ENCODE results near the gene PARM1.

The PARM1 gene

DNA sequence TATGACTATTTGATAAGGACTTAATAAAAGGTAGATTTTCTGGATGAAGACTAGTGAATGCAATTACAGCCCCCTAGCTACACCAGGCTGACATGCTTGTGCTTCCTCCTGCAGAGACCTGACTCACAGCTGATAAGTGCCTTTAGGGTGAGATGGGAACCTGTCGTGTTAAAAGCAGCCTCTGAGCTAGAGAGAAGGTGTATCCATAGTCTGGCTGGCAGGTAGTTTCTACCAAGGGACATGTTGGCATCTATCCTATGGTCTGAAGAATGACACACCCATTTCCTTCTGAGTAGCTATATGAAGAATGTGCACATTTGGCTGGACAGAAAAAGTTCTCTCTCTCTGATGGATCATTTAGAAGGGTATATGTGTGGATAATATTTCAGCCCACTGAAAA is 64.1 kb downstream of the PARM1 start:
- no peak for DNase-seq

- DNase-seq, result no peak
These were observed 65.2 kb downstream of the PARM1 start for GRCh38 chr4:74997948-74998729.

- no peak for DNase-seq
These were observed 66.9 kb downstream of the PARM1 start for GRCh38 chr4:74999714-75000309.

GRCh38 chr4:75001871-75002270 is 69.0 kb downstream of the PARM1 start:
- no peak for DNase-seq

DNA sequence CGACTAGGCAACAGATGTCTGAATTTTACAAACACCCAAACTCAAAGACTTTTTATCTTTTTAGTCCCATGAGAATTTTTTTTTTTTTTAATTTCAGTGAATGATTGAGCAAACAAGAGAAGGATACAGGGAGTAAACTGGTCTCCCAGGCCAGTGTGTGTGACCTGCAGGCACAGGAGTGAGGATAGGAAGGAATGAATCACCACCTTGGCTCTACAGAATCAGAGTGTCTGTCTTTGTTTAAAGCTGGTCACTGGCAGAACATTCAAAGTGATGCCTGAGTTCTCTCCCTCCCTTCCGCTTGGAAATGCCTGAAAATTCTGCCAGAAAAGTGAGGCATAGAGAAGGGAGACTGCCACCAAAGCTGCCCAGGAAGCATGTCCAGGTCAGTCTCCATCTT is 69.5 kb downstream of the PARM1 start:
- no peak for DNase-seq

DNA sequence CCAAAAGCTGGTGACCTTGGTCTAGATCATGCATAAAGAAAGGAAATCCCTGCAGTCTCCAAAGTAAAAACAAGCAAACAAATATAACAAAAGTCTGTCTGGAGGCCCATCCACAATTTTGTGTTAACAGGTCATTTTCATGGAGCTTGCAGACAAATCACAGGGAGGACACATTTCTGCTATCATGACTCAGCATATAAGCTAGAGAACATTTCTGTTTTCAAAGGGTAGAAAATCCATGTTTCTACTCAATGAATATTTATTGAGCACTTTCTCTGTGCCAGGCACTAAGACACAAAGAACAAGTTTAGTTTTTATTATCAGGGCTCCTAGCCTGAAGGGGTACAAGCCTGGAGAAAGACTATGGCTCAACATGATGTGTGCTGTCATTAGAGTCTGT is 71.1 kb downstream of the PARM1 start:
- no peak for DNase-seq

GRCh38 chr4:75004755-75005668 is 72.1 kb downstream of the PARM1 start:
- no peak for DNase-seq

- no peak for DNase-seq
These were observed 72.8 kb downstream of the PARM1 start for GRCh38 chr4:75005727-75006126.

- no peak for DNase-seq
These were observed 75.0 kb downstream of the PARM1 start for GRCh38 chr4:75007891-75008290.

DNA sequence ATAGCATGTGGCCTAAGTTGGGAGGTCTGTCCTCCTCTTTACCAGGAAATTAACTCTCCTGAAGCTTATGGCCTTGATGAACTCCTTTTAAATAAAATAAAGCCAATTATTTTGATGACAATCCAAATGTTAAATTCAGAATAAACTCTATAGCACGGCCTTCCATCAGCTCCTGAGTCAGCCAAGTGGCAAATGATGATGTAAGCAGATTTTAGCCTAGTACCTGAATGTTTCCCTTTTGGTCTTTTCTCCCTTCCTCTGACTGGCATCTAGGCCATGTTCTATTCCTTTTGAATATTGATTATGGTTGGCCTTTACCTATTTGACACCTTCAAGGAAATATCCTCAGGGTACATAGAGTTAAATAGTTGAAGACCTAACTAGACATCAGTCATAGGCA is 76.2 kb downstream of the PARM1 start:
- no peak for DNase-seq

GRCh38 chr4:75011131-75011795 is 78.3 kb downstream of the PARM1 start:
- no peak for DNase-seq

DNA sequence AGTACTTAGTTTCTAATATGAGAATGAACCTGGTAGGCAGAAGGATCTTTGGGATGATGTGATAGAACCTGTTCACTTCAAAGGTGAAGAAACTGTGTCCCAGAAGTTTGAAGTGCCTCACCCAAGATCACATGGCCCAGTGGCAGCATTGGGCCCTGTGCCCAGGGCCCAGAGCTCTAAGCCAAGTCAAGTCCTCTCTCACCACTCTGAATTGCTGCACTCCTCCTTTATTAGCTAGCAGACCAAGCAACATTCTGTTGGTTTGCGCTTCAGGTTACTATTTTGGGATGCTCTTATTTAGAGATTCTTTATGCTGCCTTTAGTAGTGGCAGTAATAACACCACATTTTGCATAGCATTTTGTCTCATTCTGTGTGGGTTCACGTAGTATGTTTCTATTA is 82.7 kb downstream of the PARM1 start:
- DNase-seq, result no peak

DNA sequence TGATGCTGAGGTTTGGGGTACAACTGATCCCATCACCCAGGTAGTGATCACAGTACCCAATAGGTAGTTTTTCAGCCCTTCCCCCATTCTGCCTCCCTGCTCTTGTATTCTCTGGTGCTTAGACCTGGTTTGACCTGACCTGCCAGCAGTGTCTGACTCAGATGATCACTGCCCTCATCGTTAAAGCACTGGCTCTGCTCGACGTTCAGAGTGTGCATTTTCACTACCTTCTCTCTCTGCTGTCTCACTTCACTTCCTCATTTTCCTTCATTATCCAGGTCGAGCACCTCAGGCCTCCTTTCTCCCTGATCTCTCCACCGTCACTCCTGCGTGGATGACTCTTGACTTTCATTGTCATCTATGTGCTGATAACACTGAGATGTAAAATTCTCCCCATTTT is 83.6 kb downstream of the PARM1 start:
- DNase-seq, result no peak

GRCh38 chr4:75018811-75019479 is 86.0 kb downstream of the PARM1 start:
- no peak for DNase-seq

- no peak for DNase-seq
These were observed 92.5 kb downstream of the PARM1 start for GRCh38 chr4:75025431-75025830.

- DNase-seq, result no peak
These were observed 95.4 kb downstream of the PARM1 start for GRCh38 chr4:75028196-75028854.

DNA sequence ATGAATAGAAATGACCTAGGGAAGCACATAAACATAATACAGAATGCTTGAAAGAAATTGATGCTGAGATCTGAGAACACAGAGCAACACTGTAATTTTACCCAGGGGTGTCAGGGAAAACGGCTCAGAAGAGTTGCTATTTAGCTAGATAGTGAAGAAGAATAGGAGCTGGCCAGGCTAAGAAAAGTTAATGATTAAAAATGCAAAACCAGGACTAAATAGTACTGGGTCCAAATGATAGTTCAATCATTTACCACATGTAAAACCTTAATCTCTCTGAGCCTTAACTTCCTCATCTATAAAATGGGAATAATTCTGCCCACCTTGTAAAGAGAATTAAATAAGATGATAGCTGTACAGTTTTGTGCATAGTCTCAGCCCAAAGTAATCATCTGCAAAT is 97.1 kb downstream of the PARM1 start:
- no peak for DNase-seq

DNA sequence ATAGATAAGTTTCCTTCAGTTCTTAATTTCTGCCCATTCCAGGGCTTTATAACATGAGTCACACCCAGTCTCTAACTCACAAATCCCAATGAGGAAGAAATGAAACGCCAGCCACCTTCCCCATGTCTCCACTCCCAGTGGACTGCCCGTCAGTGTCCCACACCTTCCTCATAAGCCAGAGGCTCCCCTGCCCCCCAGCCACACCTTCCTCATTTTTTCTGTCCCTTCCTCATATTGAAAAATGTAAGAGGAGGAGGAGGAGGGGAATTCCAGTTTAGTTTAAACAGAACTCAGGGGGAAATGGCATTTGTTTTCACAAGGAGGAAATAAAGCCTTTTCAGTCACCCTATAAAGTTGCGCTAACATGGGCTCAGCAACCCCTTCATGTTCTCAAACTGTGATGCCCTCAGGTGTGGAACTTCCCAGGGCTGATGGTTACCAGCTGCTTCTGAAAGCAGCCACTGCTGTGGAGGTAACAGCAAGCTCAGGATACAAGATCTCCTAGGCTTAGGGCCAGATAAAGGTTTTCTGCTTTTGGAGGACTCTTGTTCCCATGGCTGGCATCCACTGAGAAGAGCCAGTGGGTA is 97.8 kb downstream of the PARM1 start:
- no peak for DNase-seq

DNA sequence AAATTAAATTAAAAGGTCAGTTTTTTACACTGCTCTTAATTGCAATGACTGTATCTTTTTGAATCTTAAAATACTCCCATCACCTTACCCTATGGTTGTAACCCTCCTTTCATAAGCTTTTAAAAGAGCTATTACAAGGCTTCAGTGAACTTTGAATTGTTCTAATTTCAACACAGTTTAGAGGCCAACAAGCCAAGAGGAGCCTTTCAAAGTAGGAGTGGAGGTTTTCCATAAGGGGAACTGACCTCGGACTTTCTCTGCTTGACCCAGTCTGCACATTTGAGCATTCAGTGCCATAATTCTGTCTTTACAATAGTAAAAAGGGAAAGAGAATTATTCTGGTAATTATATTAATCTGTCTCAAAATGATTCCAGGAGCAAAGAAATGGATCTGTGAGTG is 98.9 kb downstream of the PARM1 start:
- DNase-seq, result no peak

DNA sequence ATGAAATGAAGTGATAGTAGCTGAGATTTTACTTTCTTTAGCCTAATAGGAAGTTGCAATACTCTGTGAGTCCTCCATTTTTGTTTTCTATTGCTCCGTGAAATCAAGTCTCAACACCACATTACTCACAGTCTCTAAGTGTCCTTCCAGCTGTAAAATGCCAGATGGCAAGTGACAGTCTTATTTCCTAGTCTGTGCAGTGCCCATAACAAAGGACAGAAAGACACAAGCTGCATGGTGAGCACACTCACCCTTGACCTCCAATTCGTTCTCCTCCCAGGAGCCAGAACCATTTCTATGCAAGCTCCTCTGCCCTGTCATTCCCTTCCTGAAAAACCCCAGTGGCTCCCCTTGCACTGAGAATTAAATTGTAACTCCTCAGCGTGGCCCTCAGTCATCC is 101.6 kb downstream of the PARM1 start:
- no peak for DNase-seq

GRCh38 chr4:75035321-75035720 is 102.4 kb downstream of the PARM1 start:
- DNase-seq, result no peak

Data from stimulated activated CD8-positive, alpha-beta memory T cell treated with anti-CD3 and anti-CD28 coated beads, Interleukin-4, amount 100 ng/mL, for 48 hours (primary cell).